ENCODE data around the gene PI4K2A. TPM values are rescaled to one million over a fixed set of nuclear protein-coding genes. Genes with fewer than 3 reads are reported as not detected.
"Not testable (repeated sequence)": the region's sequence is repeated elsewhere in the genome, so short reads cannot be mapped to it uniquely, and the experiment has no call there.

PI4K2A gene
- polyA plus RNA-seq, 1 donor = 37.4 TPM

DNA sequence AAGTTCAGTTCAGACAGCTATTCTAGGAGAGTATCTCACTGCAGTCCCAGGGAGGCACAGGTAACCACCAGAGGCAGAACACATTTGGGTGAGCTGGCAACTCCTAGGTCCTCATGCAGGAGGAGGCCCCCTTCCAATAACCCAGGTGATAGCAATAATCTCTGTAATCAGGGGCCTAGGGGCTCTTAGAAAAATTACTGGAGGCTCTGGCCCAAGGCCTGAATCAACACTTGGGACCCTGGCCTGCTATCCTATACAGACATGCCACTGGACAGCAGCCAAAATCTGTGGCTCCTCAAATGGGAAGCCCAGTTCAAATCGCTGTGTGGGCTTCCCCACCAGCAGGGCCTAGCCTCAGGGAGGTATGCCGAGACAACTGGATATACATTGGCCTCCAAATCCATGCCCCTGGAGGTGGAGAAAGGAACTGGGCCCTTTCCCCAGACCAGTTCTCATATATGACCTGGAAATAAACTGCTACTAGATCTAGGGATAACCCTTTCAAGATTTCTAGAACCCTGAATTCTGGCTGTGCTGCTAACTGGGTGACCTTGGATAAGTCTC is 45.0 kb downstream of the PI4K2A start:
- Histone ChIP-seq H3K4me1 (ENCODE audit: control insufficient read depth, insufficient read depth, low read length) (peaks cover 31% of the 10 kb centered on the region), H3K27ac (ENCODE audit: low read length) (peak overlapping the region; percentile 99)
- DNase-seq = peak; percentile 32 to 63

GRCh38 chr10:97686301-97686961 is 46.0 kb downstream of the PI4K2A start:
- DNase-seq = no peak
- Histone ChIP-seq H3K27ac (ENCODE audit: low read length) (peak overlapping the region; percentile 99), H3K4me1 (ENCODE audit: control insufficient read depth, insufficient read depth, low read length) (peaks cover 31% of the 10 kb centered on the region), H3K27me3 (ENCODE audit: control insufficient read depth, insufficient read depth, low read length) (no peaks in the 10 kb centered on the region), H3K4me3 (ENCODE audit: low read length) (peak overlapping the region; percentile 98), H3K9me3 (ENCODE audit: control insufficient read depth, low read depth, low read length) (peaks cover 2% of the 10 kb centered on the region), H3K36me3 (ENCODE audit: control insufficient read depth, insufficient read depth, low read length) (no peaks in the 10 kb centered on the region)
- WGBS (ENCODE audit: insufficient coverage, low lambda C conversion rate) = no CpG with 5 or more reads among the region's 14 CpGs

More for the DNA sequence above, 45.0 kb downstream of the PI4K2A start:
- H3K36me3 ChIP-seq (ENCODE audit: control insufficient read depth, insufficient read depth, low read length) = no peaks in the 10 kb centered on the region
- H3K4me3 ChIP-seq (ENCODE audit: low read length) = peak overlapping the region; percentile 98
- peaks cover 2% of the 10 kb centered on the region for H3K9me3 ChIP-seq (ENCODE audit: control insufficient read depth, low read depth, low read length)
- H3K27me3 ChIP-seq (ENCODE audit: control insufficient read depth, insufficient read depth, low read length) = no peaks in the 10 kb centered on the region
- no CpG with 5 or more reads among the region's 2 CpGs for whole genome bisulfite sequencing (ENCODE audit: insufficient coverage, low lambda C conversion rate)

DNA sequence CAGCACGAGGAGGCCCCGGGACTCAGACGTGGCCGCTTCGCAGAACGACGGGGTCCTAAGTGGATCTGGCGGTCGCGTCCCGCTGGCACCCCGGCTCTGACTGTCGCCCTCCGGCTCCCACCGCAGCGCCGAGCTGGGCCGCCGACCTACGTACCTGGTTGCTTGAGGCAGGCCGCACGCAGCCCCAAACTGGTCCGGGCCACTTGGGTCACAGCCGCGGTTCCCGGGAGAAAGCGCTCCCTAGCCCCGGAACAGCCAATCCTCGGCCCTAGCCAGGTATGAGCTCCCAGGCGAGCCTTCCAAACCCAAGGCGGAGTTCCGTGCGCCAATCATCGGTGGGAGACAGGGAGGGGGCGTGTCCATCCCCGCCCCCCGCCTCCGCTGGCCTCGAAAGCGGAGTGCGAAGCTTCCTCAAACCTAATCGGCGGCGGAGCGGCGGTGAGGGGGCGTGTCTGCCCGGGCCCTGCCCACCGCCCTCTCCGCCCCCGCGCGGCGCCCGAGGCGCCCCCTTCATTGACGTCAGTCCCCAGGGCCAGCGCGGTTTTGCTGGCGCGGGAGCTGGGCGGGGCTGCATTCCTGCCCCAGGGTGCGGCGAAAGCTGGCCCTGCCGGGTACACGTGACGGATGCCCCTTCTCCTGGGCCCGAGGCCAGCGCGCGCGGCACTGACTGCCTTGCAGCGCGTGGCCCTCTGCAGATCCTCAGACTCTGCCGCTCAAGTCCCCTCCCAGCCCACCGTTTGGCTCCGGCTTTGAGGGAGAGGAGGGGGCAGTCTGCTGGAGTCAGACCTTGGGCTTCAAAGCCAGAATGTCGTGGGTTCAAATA is 46.7 kb downstream of the PI4K2A start, which contains the start of gene AVPI1:
Gene AVPI1, minus strand, starts transcription at position 280 of the 823 bp plus-strand sequence. CDS start 7,336 bp downstream, outside the sequence.
- Histone ChIP-seq H3K4me3 (ENCODE audit: low read length) (peak within 1 kb of the TSS; percentile 98), H3K36me3 (ENCODE audit: control insufficient read depth, insufficient read depth, low read length) (no peaks in the 10 kb centered on the region), H3K27ac (ENCODE audit: low read length) (peak within 1 kb of the TSS; percentile 99), H3K9me3 (ENCODE audit: control insufficient read depth, low read depth, low read length) (peaks cover 2% of the 10 kb centered on the region), H3K27me3 (ENCODE audit: control insufficient read depth, insufficient read depth, low read length) (no peaks in the 10 kb centered on the region), H3K4me1 (ENCODE audit: control insufficient read depth, insufficient read depth, low read length) (peaks cover 28% of the 10 kb centered on the region)
- WGBS (ENCODE audit: insufficient coverage, low lambda C conversion rate) = no CpG with 5 or more reads among the region's 78 CpGs
- peak; percentile 99 to 100 for DNase-seq

DNA sequence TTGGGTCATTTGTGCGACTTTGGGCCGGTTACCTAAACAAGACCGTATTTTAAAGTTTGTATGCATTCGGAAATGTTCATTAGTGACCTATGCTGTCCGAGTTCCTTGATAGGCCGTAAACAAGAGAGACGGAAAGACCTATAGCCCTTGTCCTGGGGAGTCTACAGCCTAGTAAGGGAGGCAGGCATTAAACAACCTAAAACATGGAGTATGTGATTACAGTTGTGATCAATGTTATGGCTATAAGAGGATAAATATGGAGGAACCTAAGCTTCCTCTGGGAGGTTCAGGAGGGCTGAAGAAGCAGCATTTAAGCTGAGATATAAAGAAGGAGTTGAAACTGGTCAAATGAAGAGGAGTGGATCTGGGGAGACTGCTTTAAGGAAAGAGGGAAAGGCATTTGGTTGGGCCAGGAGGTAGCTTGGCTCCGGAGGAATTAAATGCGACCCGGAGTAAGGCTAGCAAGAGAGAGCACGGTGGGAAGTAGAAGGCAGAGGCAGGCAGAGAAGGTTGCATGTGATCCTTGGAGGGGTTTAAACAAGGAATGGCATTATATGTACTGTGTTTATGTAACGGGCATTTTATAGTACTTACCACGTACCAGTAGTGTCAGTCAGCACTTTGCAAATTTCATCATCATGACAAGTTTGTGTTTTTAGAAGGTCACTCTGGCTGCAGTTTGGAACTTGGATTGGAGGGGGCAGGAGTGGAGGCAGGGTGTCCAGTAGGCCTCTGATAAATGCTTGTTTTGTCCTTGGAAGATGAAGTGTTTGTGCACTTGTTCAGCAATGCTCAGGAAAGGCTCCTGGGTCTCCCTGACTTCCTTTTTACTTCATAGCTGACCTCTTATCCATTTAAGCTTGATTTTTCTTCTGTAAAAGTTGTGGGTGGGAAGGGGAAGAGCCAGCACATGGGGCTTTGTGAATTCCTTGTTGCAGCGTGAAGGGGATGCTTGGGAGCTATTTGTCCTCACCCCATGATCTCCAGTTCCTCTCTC is 47.6 kb downstream of the PI4K2A start:
- H3K4me3 ChIP-seq (ENCODE audit: low read length) = peak overlapping the region; percentile 37
- peak overlapping the region; percentile 85 for H3K27ac ChIP-seq (ENCODE audit: low read length)
- H3K4me1 ChIP-seq (ENCODE audit: control insufficient read depth, insufficient read depth, low read length) = peaks cover 21% of the 10 kb centered on the region
- H3K9me3 ChIP-seq (ENCODE audit: control insufficient read depth, low read depth, low read length) = peaks cover 4% of the 10 kb centered on the region
- H3K27me3 ChIP-seq (ENCODE audit: control insufficient read depth, insufficient read depth, low read length) = no peaks in the 10 kb centered on the region
- 83% methylated on average over 3 of the region's 14 CpGs for WGBS (ENCODE audit: insufficient coverage, low lambda C conversion rate)
- H3K36me3 ChIP-seq (ENCODE audit: control insufficient read depth, insufficient read depth, low read length) = no peaks in the 10 kb centered on the region
- peak in 1 of 2 donors; percentile 60 for DNase-seq

DNA sequence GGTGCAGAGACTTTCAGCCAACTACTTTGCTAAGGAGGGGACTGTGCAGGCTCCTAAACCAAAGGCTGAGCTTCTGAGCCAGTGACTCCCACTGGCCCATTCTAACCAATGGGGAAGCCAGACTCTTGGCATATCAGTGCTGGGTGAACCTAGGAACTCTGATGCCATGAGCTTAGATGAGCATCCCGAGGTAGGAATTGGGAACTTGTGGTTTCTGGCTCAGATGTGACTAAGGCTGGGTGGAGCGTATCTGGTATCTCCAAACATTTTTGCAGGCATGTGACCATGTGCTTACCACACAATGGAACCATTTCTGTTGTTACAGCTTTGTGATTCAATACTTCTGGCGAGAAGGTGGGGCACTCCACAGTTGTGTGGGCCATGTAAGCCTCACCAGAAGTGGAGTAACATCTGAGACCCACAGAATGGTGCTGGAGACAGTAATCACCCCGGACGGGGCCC is 49.1 kb downstream of the PI4K2A start:
- Histone ChIP-seq H3K36me3 (ENCODE audit: control insufficient read depth, insufficient read depth, low read length) (no peaks in the 10 kb centered on the region), H3K27ac (ENCODE audit: low read length) (no peak overlapping the region), H3K27me3 (ENCODE audit: control insufficient read depth, insufficient read depth, low read length) (no peaks in the 10 kb centered on the region), H3K4me3 (ENCODE audit: low read length) (no peak overlapping the region), H3K4me1 (ENCODE audit: control insufficient read depth, insufficient read depth, low read length) (peaks cover 13% of the 10 kb centered on the region), H3K9me3 (ENCODE audit: control insufficient read depth, low read depth, low read length) (peaks cover 12% of the 10 kb centered on the region)
- DNase-seq = no peak
- no CpG with 5 or more reads among the region's 5 CpGs for WGBS (ENCODE audit: insufficient coverage, low lambda C conversion rate)

GRCh38 chr10:97690133-97690532 is 49.7 kb downstream of the PI4K2A start:
- no peak for DNase-seq
- Histone ChIP-seq H3K4me1 (ENCODE audit: control insufficient read depth, insufficient read depth, low read length) (peaks cover 13% of the 10 kb centered on the region), H3K27ac (ENCODE audit: low read length) (no peak overlapping the region), H3K27me3 (ENCODE audit: control insufficient read depth, insufficient read depth, low read length) (no peaks in the 10 kb centered on the region), H3K9me3 (ENCODE audit: control insufficient read depth, low read depth, low read length) (peaks cover 12% of the 10 kb centered on the region), H3K4me3 (ENCODE audit: low read length) (no peak overlapping the region), H3K36me3 (ENCODE audit: control insufficient read depth, insufficient read depth, low read length) (no peaks in the 10 kb centered on the region)
- 100% methylated on average over 1 of the region's 3 CpGs for WGBS (ENCODE audit: insufficient coverage, low lambda C conversion rate)

GRCh38 chr10:97698072-97698655 is 57.7 kb downstream of the PI4K2A start:
- not testable (repeated sequence) for H3K4me1 ChIP-seq (ENCODE audit: control insufficient read depth, insufficient read depth, low read length); H3K27me3 ChIP-seq (ENCODE audit: control insufficient read depth, insufficient read depth, low read length); H3K36me3 ChIP-seq (ENCODE audit: control insufficient read depth, insufficient read depth, low read length); H3K27ac ChIP-seq (ENCODE audit: low read length); H3K9me3 ChIP-seq (ENCODE audit: control insufficient read depth, low read depth, low read length); DNase-seq; H3K4me3 ChIP-seq (ENCODE audit: low read length)
- no CpG with 5 or more reads among the region's 11 CpGs for WGBS (ENCODE audit: insufficient coverage, low lambda C conversion rate)

- H3K9me3 ChIP-seq (ENCODE audit: control insufficient read depth, low read depth, low read length) = no peaks in the 10 kb centered on the region
- no peaks in the 10 kb centered on the region for H3K4me1 ChIP-seq (ENCODE audit: control insufficient read depth, insufficient read depth, low read length)
- no peak overlapping the region for H3K27ac ChIP-seq (ENCODE audit: low read length)
- WGBS (ENCODE audit: insufficient coverage, low lambda C conversion rate) = no CpG with 5 or more reads among the region's 12 CpGs
- no peaks in the 10 kb centered on the region for H3K36me3 ChIP-seq (ENCODE audit: control insufficient read depth, insufficient read depth, low read length)
- no peaks in the 10 kb centered on the region for H3K27me3 ChIP-seq (ENCODE audit: control insufficient read depth, insufficient read depth, low read length)
- no peak overlapping the region for H3K4me3 ChIP-seq (ENCODE audit: low read length)
- peak; percentile 53 to 69 for DNase-seq
Observed at GRCh38 chr10:97701438-97702069, 61.1 kb downstream of the PI4K2A start.

DNA sequence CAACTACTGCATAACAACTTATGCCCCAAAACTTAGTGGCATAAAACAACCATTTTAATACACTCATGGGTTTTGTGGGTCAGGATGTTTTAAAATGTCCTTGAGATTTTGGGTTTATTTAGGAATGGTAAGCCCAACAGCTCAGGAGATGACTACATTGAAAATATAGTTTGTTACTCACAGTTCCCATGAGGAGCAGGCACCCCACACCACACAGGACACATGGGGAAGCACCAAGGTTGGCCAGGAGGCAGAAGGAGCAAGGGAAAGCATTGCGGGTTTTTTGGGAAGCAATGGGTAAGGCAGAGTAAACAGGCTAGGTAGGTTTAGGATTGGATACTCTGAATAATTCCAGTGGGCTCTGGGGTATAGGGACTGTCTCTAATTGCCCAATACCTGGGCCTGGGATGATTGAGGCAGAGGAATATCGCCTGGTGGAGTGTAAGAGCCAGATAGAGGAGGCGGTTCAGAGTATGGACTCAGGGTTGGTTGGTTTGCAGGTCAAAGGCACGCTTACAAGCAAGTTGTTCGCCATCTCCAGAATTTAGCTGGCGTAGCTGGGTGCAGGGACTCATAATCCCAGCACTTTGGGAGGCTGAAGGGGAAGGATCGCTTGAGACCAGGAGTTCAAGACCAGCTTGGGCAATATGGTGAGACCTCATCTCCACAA is 63.1 kb downstream of the PI4K2A start:
- no peaks in the 10 kb centered on the region for H3K27me3 ChIP-seq (ENCODE audit: control insufficient read depth, insufficient read depth, low read length)
- WGBS (ENCODE audit: insufficient coverage, low lambda C conversion rate) = 100% methylated on average over 1 of the region's 7 CpGs
- no peaks in the 10 kb centered on the region for H3K4me1 ChIP-seq (ENCODE audit: control insufficient read depth, insufficient read depth, low read length)
- DNase-seq = no peak
- no peak overlapping the region for H3K27ac ChIP-seq (ENCODE audit: low read length)
- no peaks in the 10 kb centered on the region for H3K9me3 ChIP-seq (ENCODE audit: control insufficient read depth, low read depth, low read length)
- H3K4me3 ChIP-seq (ENCODE audit: low read length) = no peak overlapping the region
- no peaks in the 10 kb centered on the region for H3K36me3 ChIP-seq (ENCODE audit: control insufficient read depth, insufficient read depth, low read length)

Measured in large intestine (tissue), 3 donors.